HCT116 (cell line): ENCODE measurements around the gene SPINK14.

Source experiments
- EGR1 ChIP-seq: IDR thresholded peaks from 2 replicates; pipeline ENCODE4 v1.6.1; 2012; ENCODE audit warnings: low read depth
- EZH2 ChIP-seq: fragments of 200-600 bp; sonication (generic); IDR thresholded peaks from 2 replicates; pipeline ENCODE4 v1.6.1; 2017; ENCODE audit warnings: antibody characterized with exemption, mixed run types
- EZH2phosphoT487 ChIP-seq: fragments of 200-600 bp; IDR thresholded peaks from 2 replicates; pipeline ENCODE4 v1.6.1; 2018; ENCODE audit warnings: antibody characterized with exemption, borderline replicate concordance
- POLR2A ChIP-seq: IDR thresholded peaks from 2 replicates; pipeline ENCODE4 v1.7.0; 2011; ENCODE audit warnings: borderline replicate concordance; ENCODE audit not compliant: insufficient read depth, insufficient read length; ENCODE audit errors: extremely low read depth
- POLR2AphosphoS5 ChIP-seq: IDR thresholded peaks from 2 replicates; pipeline ENCODE4 v1.6.1; 2011; ENCODE audit warnings: mild to moderate bottlenecking, low read depth, low read length, moderate library complexity
- RAD21 ChIP-seq: IDR thresholded peaks from 2 replicates; pipeline ENCODE4 v1.6.1; 2012; ENCODE audit warnings: low read depth, mild to moderate bottlenecking
- SP1 ChIP-seq: IDR thresholded peaks from 2 replicates; pipeline ENCODE4 v1.6.1; 2012; ENCODE audit warnings: low read depth
- SRF ChIP-seq: IDR thresholded peaks from 2 replicates; pipeline ENCODE4 v1.6.1; 2012; ENCODE audit warnings: low read depth
- TCF7L2 ChIP-seq: IDR thresholded peaks from 2 replicates; pipeline ENCODE4 v1.7.0; 2011; ENCODE audit warnings: borderline replicate concordance, inconsistent platforms; ENCODE audit not compliant: insufficient read depth, insufficient read length; ENCODE audit errors: extremely low read depth
- TF ChIP-seq, protein P1 (sequence below), 3 experiments: fragments of 200-600 bp in 1 of 3; sonication (generic) in 1 of 3; IDR thresholded peaks in 2 of 3; conservative IDR thresholded peaks in 1 of 3; 2 replicates each; pipeline ENCODE4 v1.5.1; 2012 to 2017; ENCODE audit warnings: low read depth in 2 of 3, low read length in 2 of 3, antibody characterized with exemption in 1 of 3, borderline replicate concordance in 1 of 3, control low read depth in 1 of 3, mild to moderate bottlenecking in 1 of 3, mixed read lengths in 1 of 3, mixed run types in 1 of 3, moderate library complexity in 1 of 3; ENCODE audit not compliant: insufficient read depth in 1 of 3
- TF ChIP-seq, protein P2 (sequence below): IDR thresholded peaks from 2 replicates; pipeline ENCODE4 v1.6.1; 2012
- TF ChIP-seq, protein P3 (sequence below): IDR thresholded peaks from 2 replicates; pipeline ENCODE4 v1.6.1; 2011; ENCODE audit warnings: mild to moderate bottlenecking, low read length, moderate library complexity; ENCODE audit not compliant: insufficient replicate concordance; ENCODE audit errors: extremely low read depth
- TF ChIP-seq, protein P4 (sequence below): IDR thresholded peaks from 2 replicates; pipeline ENCODE4 v1.6.1; 2012

DNA sequence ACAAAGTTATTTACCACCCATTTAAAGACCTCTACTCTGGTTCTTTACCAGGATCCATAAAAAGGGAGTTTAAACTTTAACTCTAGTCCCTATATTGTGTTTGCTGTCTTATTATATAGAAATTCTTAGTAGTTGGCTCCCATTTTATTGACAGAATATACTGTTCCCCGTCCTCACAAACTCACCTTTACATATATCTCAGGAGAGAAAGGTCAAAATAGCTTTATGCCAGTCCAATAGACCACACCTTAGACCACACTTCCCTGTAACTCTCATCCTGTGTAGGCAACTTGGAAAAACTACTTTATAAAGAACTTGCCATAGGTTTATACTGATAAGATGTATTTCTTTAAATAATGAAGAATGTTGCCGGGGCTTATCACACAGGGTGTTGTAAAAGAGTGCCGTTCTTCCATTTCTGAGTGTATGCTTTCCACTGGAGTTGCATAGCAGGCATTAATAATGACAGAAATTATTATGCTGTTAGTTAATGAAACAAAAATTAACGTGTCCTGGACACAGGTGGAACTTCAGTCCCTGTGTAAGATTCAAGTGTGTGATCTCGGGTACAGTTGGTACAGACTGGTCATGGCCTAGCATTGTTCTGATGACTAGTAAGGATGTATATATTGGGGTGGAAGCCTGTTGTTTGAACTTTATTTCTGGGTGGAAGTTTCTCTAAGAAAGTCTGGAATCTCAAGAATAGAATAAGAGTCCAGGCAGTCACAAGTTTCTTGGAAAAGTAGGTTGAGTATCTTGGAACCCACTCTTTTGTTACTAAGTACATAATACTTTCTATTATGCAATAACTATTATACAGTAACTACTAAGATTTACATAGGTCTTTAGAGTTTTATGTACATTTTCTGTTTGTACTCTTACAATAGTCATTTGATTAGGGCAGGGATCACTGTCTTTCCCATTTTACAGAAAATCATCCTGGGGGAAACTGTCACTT is 33.0 kb upstream of the SPINK14 start:
- TF ChIP-seq, protein P1, sequence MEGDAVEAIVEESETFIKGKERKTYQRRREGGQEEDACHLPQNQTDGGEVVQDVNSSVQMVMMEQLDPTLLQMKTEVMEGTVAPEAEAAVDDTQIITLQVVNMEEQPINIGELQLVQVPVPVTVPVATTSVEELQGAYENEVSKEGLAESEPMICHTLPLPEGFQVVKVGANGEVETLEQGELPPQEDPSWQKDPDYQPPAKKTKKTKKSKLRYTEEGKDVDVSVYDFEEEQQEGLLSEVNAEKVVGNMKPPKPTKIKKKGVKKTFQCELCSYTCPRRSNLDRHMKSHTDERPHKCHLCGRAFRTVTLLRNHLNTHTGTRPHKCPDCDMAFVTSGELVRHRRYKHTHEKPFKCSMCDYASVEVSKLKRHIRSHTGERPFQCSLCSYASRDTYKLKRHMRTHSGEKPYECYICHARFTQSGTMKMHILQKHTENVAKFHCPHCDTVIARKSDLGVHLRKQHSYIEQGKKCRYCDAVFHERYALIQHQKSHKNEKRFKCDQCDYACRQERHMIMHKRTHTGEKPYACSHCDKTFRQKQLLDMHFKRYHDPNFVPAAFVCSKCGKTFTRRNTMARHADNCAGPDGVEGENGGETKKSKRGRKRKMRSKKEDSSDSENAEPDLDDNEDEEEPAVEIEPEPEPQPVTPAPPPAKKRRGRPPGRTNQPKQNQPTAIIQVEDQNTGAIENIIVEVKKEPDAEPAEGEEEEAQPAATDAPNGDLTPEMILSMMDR (IDR thresholded peaks at IDR 0.05 in 2 of 3, conservative IDR thresholded peaks at IDR 0.05 in 1 of 3; ENCODE audit: borderline replicate concordance in 1 of 3, insufficient read depth in 1 of 3, low read depth in 2 of 3, low read length in 2 of 3) = no peak
- TF ChIP-seq POLR2A (no peak), EZH2phosphoT487 (no peak), SP1 (no peak), POLR2AphosphoS5 (no peak), EZH2 (no peak), EGR1 (no peak), SRF (no peak), TCF7L2 (no peak), RAD21 (no peak)
- TF ChIP-seq, protein P2, sequence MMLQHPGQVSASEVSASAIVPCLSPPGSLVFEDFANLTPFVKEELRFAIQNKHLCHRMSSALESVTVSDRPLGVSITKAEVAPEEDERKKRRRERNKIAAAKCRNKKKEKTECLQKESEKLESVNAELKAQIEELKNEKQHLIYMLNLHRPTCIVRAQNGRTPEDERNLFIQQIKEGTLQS = no peak
- TF ChIP-seq, protein P3, sequence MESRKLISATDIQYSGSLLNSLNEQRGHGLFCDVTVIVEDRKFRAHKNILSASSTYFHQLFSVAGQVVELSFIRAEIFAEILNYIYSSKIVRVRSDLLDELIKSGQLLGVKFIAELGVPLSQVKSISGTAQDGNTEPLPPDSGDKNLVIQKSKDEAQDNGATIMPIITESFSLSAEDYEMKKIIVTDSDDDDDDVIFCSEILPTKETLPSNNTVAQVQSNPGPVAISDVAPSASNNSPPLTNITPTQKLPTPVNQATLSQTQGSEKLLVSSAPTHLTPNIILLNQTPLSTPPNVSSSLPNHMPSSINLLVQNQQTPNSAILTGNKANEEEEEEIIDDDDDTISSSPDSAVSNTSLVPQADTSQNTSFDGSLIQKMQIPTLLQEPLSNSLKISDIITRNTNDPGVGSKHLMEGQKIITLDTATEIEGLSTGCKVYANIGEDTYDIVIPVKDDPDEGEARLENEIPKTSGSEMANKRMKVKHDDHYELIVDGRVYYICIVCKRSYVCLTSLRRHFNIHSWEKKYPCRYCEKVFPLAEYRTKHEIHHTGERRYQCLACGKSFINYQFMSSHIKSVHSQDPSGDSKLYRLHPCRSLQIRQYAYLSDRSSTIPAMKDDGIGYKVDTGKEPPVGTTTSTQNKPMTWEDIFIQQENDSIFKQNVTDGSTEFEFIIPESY = no peak
- TF ChIP-seq, protein P4, sequence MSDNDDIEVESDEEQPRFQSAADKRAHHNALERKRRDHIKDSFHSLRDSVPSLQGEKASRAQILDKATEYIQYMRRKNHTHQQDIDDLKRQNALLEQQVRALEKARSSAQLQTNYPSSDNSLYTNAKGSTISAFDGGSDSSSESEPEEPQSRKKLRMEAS = no peak
